ENCODE measurements around the gene SLC25A1.
"Not testable (repeated sequence)": the region's sequence is repeated elsewhere in the genome, so short reads cannot be mapped to it uniquely, and the experiment has no call there.

The SLC25A1 gene

GRCh38 chr22:19206287-19206686, 27.8 kb upstream of the SLC25A1 start:
- no peak for DNase-seq (ENCODE audit: low spot score)

DNA sequence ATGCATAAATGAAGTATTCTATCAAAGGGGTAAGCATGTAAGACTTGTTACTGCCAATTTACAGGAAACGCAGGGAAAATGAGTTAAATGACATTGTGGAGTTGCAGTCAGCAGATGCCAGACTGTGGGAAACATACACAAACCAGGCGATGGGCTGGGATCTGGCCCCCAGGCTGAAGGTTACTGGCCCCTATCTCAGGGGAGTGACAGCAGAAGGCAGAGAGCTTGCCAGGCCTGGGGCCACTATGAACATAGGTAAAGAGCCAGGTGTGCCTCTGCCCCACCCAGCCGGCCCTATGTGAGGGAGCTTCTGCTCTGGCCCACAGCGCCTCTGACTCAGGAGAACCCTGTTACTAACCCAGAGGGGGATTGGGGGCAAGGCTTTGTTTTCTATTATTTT, 26.1 kb upstream of the SLC25A1 start:
- DNase-seq (ENCODE audit: low spot score), result no peak

- DNase-seq (ENCODE audit: low spot score), result no peak
Observed at GRCh38 chr22:19203834-19204233, 25.3 kb upstream of the SLC25A1 start.

DNA sequence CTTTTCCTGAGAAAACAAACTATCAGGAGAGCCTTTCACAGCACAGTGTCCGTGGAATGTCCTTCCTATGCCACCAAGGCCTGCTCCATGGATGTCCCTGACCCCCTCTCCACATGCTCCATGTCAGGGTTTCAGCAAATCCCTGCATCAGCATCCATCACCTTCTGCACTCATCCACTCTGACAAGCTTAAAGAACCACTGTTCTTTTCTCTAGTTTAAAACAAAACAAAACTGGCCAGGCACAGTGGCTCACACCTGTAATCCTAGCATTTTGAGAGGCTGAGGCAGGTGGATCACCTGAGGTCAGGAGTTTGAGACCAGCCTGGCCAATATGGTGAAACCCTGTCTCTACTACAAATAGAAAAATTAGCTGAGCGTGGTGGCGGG, 24.3 kb upstream of the SLC25A1 start:
- DNase-seq (ENCODE audit: low spot score), result not testable (repeated sequence)

- no peak for DNase-seq (ENCODE audit: low spot score)
Observed at GRCh38 chr22:19201869-19202798, 23.6 kb upstream of the SLC25A1 start.

- DNase-seq (ENCODE audit: low spot score), result no peak
Observed at GRCh38 chr22:19201130-19201868, 22.8 kb upstream of the SLC25A1 start.

DNA sequence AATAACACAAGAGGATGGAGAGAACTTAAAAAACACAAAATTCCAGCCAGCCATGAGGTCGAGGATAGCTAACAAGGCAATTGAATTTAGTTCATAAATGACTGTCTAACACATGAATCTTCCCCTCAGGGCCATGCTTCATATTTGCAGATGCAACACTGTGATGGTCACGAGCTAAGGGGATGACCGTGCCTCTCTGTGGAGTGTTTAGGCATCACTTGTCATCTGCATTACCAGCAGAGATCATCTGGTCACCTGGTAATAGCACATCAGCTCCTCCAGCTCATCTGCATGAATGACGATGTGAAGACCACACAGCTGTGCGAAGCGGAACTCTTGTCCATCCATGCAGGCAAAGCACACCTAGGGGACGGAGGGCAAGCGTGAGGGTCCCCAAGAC, 20.9 kb upstream of the SLC25A1 start:
- DNase-seq (ENCODE audit: low spot score), result no peak

- DNase-seq (ENCODE audit: low spot score), result no peak
Observed at GRCh38 chr22:19197997-19198865, 19.7 kb upstream of the SLC25A1 start.

- no peak for DNase-seq (ENCODE audit: low spot score)
Observed at GRCh38 chr22:19196841-19197612, 18.5 kb upstream of the SLC25A1 start.

GRCh38 chr22:19195796-19196731, 17.5 kb upstream of the SLC25A1 start:
- no peak for DNase-seq (ENCODE audit: low spot score)

- DNase-seq (ENCODE audit: low spot score), result no peak
Observed at GRCh38 chr22:19194766-19195536, 16.4 kb upstream of the SLC25A1 start.

- no peak for DNase-seq (ENCODE audit: low spot score)
Observed at GRCh38 chr22:19193879-19194278, 15.3 kb upstream of the SLC25A1 start.

GRCh38 chr22:19187716-19188563, 9.4 kb upstream of the SLC25A1 start:
- DNase-seq (ENCODE audit: low spot score), result no peak

DNA sequence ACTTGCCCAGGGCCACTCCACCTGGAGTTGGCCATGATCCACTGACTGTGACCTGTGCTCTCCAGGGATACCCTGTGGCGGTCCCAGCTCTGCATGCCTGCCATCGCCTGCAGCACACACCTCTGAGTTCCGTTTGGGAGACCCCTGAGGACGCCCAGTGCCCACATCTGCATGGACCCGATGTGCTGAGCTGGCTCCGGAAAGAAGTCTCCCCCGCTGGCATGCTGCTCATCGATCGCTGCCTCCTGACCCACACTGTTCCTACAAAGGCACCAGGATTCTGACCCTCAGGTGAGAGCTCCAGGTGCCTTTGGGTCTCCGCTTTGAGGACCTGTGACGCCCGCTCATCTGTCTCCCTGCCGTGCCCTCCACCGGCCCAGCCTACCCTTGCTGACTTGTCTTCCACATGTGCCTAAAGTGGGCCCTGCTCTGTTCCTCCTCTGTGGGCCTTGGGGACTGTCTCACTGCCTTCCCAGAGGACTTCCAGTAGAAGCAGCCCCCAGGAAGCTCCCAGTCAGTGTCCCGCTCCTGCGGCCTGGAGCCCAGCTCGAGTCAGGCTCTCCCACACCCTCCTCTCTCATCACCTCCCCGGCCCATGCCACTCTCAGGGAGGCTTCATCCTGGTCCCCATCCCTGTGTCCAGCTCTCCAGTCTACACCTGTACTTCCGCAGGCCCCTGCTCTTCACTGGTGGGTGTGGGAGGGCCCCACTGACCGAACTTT, 5.9 kb upstream of the SLC25A1 start:
- DNase-seq (ENCODE audit: low spot score), result no peak

DNA sequence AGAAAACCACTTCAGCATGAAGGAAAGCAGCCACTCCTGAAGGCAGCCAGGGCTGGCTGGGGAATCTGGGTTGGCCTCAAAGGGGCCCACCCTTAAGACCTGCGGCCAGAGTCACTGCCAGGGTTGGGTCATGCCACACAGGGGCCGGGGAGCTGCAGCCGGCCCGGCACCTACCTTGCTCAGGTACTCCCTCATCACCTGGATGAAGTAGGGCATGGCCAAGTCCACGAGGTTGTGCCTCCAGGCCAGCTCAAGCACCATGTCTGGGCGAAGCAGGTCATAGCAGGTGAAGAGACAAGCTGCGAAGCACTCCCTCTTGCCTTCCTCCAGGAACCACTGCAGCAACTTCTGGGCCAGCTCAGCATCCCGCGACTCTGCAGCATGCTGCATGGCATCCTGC, 4.7 kb upstream of the SLC25A1 start:
- DNase-seq (ENCODE audit: low spot score), result no peak

GRCh38 chr22:19182472-19183157, 4.1 kb upstream of the SLC25A1 start:
- DNase-seq (ENCODE audit: low spot score), result no peak

- no peak for DNase-seq (ENCODE audit: low spot score)
Observed at GRCh38 chr22:19181786-19182471, 3.4 kb upstream of the SLC25A1 start.
